Effector memory CD8-positive, alpha-beta T cell (primary cell): ENCODE results near the gene TNIP3.

Source experiments
- ATAC-seq: fragments of 150-1000 bp; cut with Tn5 transposase; replicated peaks from 2 replicates; pipeline ENCODE4 v1.10.0; 2021; ENCODE audit warnings: mild to moderate bottlenecking, moderate library complexity
- DNase-seq, 3 experiments: peaks; one replicate each; pipeline ENCODE4 v3.0.0; 2021
- H3K27ac Mint-ChIP-seq, 2 donors: one replicate each; pipeline ENCODE4 v1.8.0; 2022; ENCODE audit warnings: mild to moderate bottlenecking in 2 of 2, mixed read lengths in 2 of 2, moderate library complexity in 2 of 2
- H3K27me3 Mint-ChIP-seq, 2 donors: one replicate each; pipeline ENCODE4 v1.8.0; 2022; ENCODE audit warnings: mixed read lengths in 2 of 2
- H3K36me3 Mint-ChIP-seq: one replicate; pipeline ENCODE4 v1.8.0; 2022; ENCODE audit warnings: mild to moderate bottlenecking, moderate library complexity, mixed read lengths; ENCODE audit not compliant: insufficient read depth
- H3K4me1 Mint-ChIP-seq, 2 donors: one replicate each; pipeline ENCODE4 v1.8.0; 2022; ENCODE audit warnings: low read depth in 2 of 2, mixed read lengths in 2 of 2
- H3K4me3 Mint-ChIP-seq, 2 donors: one replicate each; pipeline ENCODE4 v1.8.0; 2022; ENCODE audit warnings: mild to moderate bottlenecking in 2 of 2, mixed read lengths in 2 of 2, moderate library complexity in 2 of 2
- H3K9me3 Mint-ChIP-seq, 2 donors: one replicate each; pipeline ENCODE4 v1.8.0; 2022; ENCODE audit warnings: mixed read lengths in 2 of 2

Gene TNIP3

GRCh38 chr4:121166976-121167375, 2.9 kb upstream of the TNIP3 start:
- DNase-seq (no peak), ATAC-seq (no peak)
- Mint-ChIP-seq H3K27ac (no peak overlapping the region), H3K36me3 (peaks cover 3% of the 10 kb centered on the region), H3K4me1 (peaks cover 16 to 30% of the 10 kb centered on the region in 2 donors), H3K27me3 (no peaks in the 10 kb centered on the region), H3K4me3 (no peak overlapping the region), H3K9me3 (no peaks in the 10 kb centered on the region)

- no peak overlapping the region for H3K4me3 Mint-ChIP-seq
- H3K27me3 Mint-ChIP-seq = no peaks in the 10 kb centered on the region
- H3K27ac Mint-ChIP-seq = no peak overlapping the region
- H3K9me3 Mint-ChIP-seq = no peaks in the 10 kb centered on the region
- peaks cover 5% of the 10 kb centered on the region for H3K36me3 Mint-ChIP-seq
- ATAC-seq (no peak), DNase-seq (no peak)
- peaks cover 16 to 30% of the 10 kb centered on the region in 2 donors for H3K4me1 Mint-ChIP-seq
Observed at GRCh38 chr4:121165206-121165605, 1.1 kb upstream of the TNIP3 start.

- Mint-ChIP-seq H3K4me3 (peak overlapping the region; percentile 85 to 87), H3K4me1 (peaks cover 28 to 38% of the 10 kb centered on the region in 2 donors), H3K27me3 (no peaks in the 10 kb centered on the region), H3K9me3 (no peaks in the 10 kb centered on the region), H3K36me3 (peaks cover 9% of the 10 kb centered on the region), H3K27ac (peak overlapping the region; percentile 71 to 74)
- ATAC-seq = peak; percentile 16
- DNase-seq = peak in 1 of 3 experiments; percentile 2
Observed at GRCh38 chr4:121156822-121157769, 7.0 kb downstream of the TNIP3 start.

GRCh38 chr4:121155893-121156292, 8.2 kb downstream of the TNIP3 start:
- H3K36me3 Mint-ChIP-seq = peaks cover 9% of the 10 kb centered on the region
- no peaks in the 10 kb centered on the region for H3K9me3 Mint-ChIP-seq
- peaks cover 28 to 42% of the 10 kb centered on the region in 2 donors for H3K4me1 Mint-ChIP-seq
- H3K4me3 Mint-ChIP-seq = peak overlapping the region; percentile 55 to 85
- no peak for DNase-seq
- ATAC-seq = no peak
- H3K27me3 Mint-ChIP-seq = no peaks in the 10 kb centered on the region
- H3K27ac Mint-ChIP-seq = peak overlapping the region; percentile 41 to 88

- Mint-ChIP-seq H3K4me1 (peaks cover 28 to 49% of the 10 kb centered on the region in 2 donors), H3K27ac (peak overlapping the region; percentile 87 to 88), H3K4me3 (peak overlapping the region; percentile 72 to 77), H3K36me3 (peaks cover 4% of the 10 kb centered on the region), H3K27me3 (no peaks in the 10 kb centered on the region), H3K9me3 (no peaks in the 10 kb centered on the region)
- ATAC-seq (peak; percentile 94), DNase-seq (peak; percentile 12 to 27 (median 25))
Observed at GRCh38 chr4:121154103-121154515, 10.0 kb downstream of the TNIP3 start.

GRCh38 chr4:121151942-121152341, 12.2 kb downstream of the TNIP3 start:
- ATAC-seq = no peak
- no peaks in the 10 kb centered on the region for H3K9me3 Mint-ChIP-seq
- no peak overlapping the region for H3K4me3 Mint-ChIP-seq
- H3K27ac Mint-ChIP-seq = no peak overlapping the region
- DNase-seq = no peak
- H3K4me1 Mint-ChIP-seq = peaks cover 21 to 42% of the 10 kb centered on the region in 2 donors
- H3K36me3 Mint-ChIP-seq = peaks cover 7% of the 10 kb centered on the region
- no peaks in the 10 kb centered on the region for H3K27me3 Mint-ChIP-seq

- ATAC-seq = no peak
- Mint-ChIP-seq H3K27ac (no peak overlapping the region), H3K27me3 (no peaks in the 10 kb centered on the region), H3K4me3 (no peak overlapping the region), H3K36me3 (peaks cover 5% of the 10 kb centered on the region), H3K4me1 (peaks cover 17 to 36% of the 10 kb centered on the region in 2 donors), H3K9me3 (no peaks in the 10 kb centered on the region)
- no peak for DNase-seq
Observed at GRCh38 chr4:121150486-121150885, 13.6 kb downstream of the TNIP3 start.

- Mint-ChIP-seq H3K4me1 (peaks cover 15 to 31% of the 10 kb centered on the region in 2 donors), H3K27ac (no peak overlapping the region), H3K27me3 (no peaks in the 10 kb centered on the region), H3K4me3 (no peak overlapping the region), H3K9me3 (no peaks in the 10 kb centered on the region), H3K36me3 (peaks cover 5% of the 10 kb centered on the region)
- ATAC-seq (no peak), DNase-seq (no peak)
Observed at GRCh38 chr4:121150003-121150402, 14.1 kb downstream of the TNIP3 start.

- Mint-ChIP-seq H3K9me3 (no peaks in the 10 kb centered on the region), H3K36me3 (peaks cover 5% of the 10 kb centered on the region), H3K4me3 (no peak overlapping the region), H3K4me1 (peaks cover 4 to 17% of the 10 kb centered on the region in 2 donors), H3K27me3 (no peaks in the 10 kb centered on the region), H3K27ac (peak overlapping the region in 1 of 2 donors; percentile 2)
- ATAC-seq (no peak), DNase-seq (no peak)
Observed at GRCh38 chr4:121148621-121149020, 15.5 kb downstream of the TNIP3 start.

GRCh38 chr4:121148000-121148399, 16.1 kb downstream of the TNIP3 start:
- no peak for ATAC-seq
- no peaks in the 10 kb centered on the region for H3K27me3 Mint-ChIP-seq
- no peaks in the 10 kb centered on the region for H3K9me3 Mint-ChIP-seq
- no peak overlapping the region for H3K27ac Mint-ChIP-seq
- DNase-seq = no peak
- H3K36me3 Mint-ChIP-seq = peaks cover 5% of the 10 kb centered on the region
- peaks cover 0 to 11% of the 10 kb centered on the region in 2 donors for H3K4me1 Mint-ChIP-seq
- no peak overlapping the region for H3K4me3 Mint-ChIP-seq

- H3K36me3 Mint-ChIP-seq = peaks cover 5% of the 10 kb centered on the region
- no peak overlapping the region for H3K4me3 Mint-ChIP-seq
- no peak for ATAC-seq
- no peaks in the 10 kb centered on the region for H3K27me3 Mint-ChIP-seq
- no peaks in the 10 kb centered on the region for H3K9me3 Mint-ChIP-seq
- H3K4me1 Mint-ChIP-seq = peaks cover 0 to 11% of the 10 kb centered on the region in 2 donors
- no peak overlapping the region for H3K27ac Mint-ChIP-seq
- DNase-seq = no peak
Observed at GRCh38 chr4:121146530-121146929, 17.6 kb downstream of the TNIP3 start.

- Mint-ChIP-seq H3K27me3 (no peaks in the 10 kb centered on the region), H3K36me3 (peaks cover 5% of the 10 kb centered on the region), H3K4me3 (no peak overlapping the region), H3K9me3 (no peaks in the 10 kb centered on the region), H3K27ac (no peak overlapping the region), H3K4me1 (peaks cover 0 to 4% of the 10 kb centered on the region in 2 donors)
- ATAC-seq (no peak), DNase-seq (no peak)
Observed at GRCh38 chr4:121145430-121145829, 18.7 kb downstream of the TNIP3 start.

- Mint-ChIP-seq H3K9me3 (no peaks in the 10 kb centered on the region), H3K4me1 (peaks cover 0 to 12% of the 10 kb centered on the region in 2 donors), H3K36me3 (peaks cover 5% of the 10 kb centered on the region)
Observed at GRCh38 chr4:121144021-121144420, 20.1 kb downstream of the TNIP3 start.

GRCh38 chr4:121143131-121143530, 21.0 kb downstream of the TNIP3 start:
- Mint-ChIP-seq H3K27me3 (no peaks in the 10 kb centered on the region), H3K27ac (no peak overlapping the region), H3K9me3 (no peaks in the 10 kb centered on the region), H3K36me3 (peaks cover 2% of the 10 kb centered on the region), H3K4me3 (no peak overlapping the region), H3K4me1 (peaks cover 3 to 20% of the 10 kb centered on the region in 2 donors)
- ATAC-seq = no peak
- no peak for DNase-seq

More at GRCh38 chr4:121144021-121144420, 20.1 kb downstream of the TNIP3 start:
- H3K27me3 Mint-ChIP-seq = no peaks in the 10 kb centered on the region
- DNase-seq = no peak
- H3K27ac Mint-ChIP-seq = no peak overlapping the region
- no peak for ATAC-seq
- H3K4me3 Mint-ChIP-seq = no peak overlapping the region
